GM12872 (cell line): Measurements from ENCODE around the gene INSL6.

Experiments used
- TF ChIP-seq, protein P1 (sequence below): IDR thresholded peaks from 3 replicates; pipeline ENCODE4 v1.5.1; 2011; ENCODE audit warnings: low read depth, mild to moderate bottlenecking, low read length, moderate library complexity; ENCODE audit not compliant: insufficient read depth

Gene INSL6

DNA sequence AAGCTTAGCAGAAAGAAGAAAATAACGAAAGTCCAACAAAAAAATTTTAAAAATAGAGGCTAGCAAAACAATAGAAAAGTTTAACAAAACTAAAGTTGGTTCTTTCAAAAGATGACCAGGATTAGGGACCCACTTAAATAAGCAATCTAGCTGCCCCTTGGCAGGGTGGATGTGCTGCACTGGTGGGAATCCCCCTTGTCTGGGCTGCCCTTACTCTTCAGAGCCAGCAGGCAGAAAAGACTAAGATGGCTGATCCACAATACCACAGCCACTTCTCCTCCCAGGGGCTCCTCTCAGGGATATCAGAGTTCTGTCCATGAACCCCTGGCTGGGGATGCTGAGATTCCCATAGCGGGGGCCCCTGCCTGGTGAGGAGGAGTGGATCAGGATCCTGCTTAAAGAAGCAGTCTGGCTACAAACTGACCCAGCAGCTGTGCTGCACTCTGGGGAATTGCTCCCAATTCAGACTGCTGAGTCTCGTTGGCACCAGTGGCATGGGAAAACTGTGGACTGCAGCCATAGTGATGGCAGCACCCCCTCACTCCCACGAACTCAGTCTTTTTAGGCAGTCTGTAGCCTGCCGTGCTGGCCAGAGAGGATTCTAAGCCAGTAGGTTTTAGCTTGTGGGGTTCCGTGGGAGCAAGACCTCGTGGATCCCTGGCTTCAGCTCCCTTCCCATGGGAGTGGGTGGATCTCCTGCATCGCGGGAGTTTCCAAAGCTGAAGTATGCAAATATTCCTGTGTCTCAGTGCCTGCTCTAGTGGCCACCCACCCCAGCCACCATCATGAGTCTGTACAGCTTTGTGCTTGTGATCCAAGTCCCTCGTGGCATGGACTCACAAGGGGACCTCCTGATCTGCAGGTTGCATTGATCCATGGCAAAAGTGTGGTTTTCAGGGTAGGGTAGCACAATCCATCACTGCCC is 2.9 kb upstream of the INSL6 start:
- TF ChIP-seq, protein P1, sequence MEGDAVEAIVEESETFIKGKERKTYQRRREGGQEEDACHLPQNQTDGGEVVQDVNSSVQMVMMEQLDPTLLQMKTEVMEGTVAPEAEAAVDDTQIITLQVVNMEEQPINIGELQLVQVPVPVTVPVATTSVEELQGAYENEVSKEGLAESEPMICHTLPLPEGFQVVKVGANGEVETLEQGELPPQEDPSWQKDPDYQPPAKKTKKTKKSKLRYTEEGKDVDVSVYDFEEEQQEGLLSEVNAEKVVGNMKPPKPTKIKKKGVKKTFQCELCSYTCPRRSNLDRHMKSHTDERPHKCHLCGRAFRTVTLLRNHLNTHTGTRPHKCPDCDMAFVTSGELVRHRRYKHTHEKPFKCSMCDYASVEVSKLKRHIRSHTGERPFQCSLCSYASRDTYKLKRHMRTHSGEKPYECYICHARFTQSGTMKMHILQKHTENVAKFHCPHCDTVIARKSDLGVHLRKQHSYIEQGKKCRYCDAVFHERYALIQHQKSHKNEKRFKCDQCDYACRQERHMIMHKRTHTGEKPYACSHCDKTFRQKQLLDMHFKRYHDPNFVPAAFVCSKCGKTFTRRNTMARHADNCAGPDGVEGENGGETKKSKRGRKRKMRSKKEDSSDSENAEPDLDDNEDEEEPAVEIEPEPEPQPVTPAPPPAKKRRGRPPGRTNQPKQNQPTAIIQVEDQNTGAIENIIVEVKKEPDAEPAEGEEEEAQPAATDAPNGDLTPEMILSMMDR = no peak

- TF ChIP-seq, protein P1 = peak; percentile 52
Measured at GRCh38 chr9:5186416-5187169, 1.2 kb upstream of the INSL6 start.

GRCh38 chr9:5184776-5185175 is 663 bp downstream of the INSL6 start:
- TF ChIP-seq, protein P1 = no peak

- TF ChIP-seq, protein P1 = no peak
Measured at GRCh38 chr9:5178126-5178805, 7.2 kb downstream of the INSL6 start.

- TF ChIP-seq, protein P1 = no peak
Measured at GRCh38 chr9:5146241-5146640, 39.2 kb downstream of the INSL6 start.

GRCh38 chr9:5144217-5144616 is 41.2 kb downstream of the INSL6 start:
- TF ChIP-seq, protein P1 = no peak

GRCh38 chr9:5140151-5140550 is 45.3 kb downstream of the INSL6 start:
- TF ChIP-seq, protein P1 = no peak
